Measurements from ENCODE around the gene WDR27.
"Not testable (repeated sequence)": the region's sequence is repeated elsewhere in the genome, so short reads cannot be mapped to it uniquely, and the experiment has no call there.

The WDR27 gene

DNA sequence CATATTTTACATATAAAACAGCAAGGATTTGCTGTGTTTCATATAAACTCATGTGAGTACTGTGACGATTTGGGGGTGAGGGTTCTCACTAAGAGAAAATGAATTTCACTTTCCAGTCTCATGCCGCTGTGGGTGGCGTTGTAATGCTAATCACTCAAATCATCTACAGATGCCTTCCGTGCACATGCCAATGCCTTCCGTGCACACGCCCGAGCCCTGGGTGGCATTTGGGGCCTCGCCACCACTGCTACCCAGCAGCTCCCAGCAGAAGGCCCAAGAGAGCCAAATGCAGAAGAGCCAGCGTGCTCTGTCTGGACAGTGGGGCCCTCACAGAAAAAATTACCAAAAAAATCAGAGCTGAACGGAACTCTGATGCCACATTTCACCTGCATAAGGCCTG is 53.7 kb downstream of the WDR27 start:
- DNase-seq, result no peak
- in situ Hi-C loops (cut with HindIII; ENCODE audit: low pct_ligation_motif_present, low pct_unique_long_range_greater_than_20kb, low sequenced_read_pairs), result no loop called here

DNA sequence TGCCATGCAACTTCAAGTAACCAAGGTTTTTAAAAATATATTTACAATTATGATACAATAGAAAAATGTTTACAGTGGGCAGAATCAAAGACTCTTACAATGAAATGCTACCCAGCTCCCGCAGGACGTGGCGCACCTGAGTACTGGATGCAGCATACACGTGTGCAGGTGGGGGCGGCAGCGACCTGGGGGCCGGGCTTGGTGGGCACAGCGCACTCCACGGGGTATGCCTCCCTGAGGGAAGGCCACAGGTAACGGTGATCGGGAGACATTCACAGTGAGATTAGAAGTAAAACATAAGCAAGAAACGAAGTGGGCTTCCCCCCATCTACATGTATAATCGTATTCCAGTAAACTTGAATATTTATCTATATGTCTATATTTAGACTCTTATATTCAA is 54.2 kb downstream of the WDR27 start:
- in situ Hi-C loops (cut with HindIII; ENCODE audit: low pct_ligation_motif_present, low pct_unique_long_range_greater_than_20kb, low sequenced_read_pairs), result no loop called here
- DNase-seq, result no peak

DNA sequence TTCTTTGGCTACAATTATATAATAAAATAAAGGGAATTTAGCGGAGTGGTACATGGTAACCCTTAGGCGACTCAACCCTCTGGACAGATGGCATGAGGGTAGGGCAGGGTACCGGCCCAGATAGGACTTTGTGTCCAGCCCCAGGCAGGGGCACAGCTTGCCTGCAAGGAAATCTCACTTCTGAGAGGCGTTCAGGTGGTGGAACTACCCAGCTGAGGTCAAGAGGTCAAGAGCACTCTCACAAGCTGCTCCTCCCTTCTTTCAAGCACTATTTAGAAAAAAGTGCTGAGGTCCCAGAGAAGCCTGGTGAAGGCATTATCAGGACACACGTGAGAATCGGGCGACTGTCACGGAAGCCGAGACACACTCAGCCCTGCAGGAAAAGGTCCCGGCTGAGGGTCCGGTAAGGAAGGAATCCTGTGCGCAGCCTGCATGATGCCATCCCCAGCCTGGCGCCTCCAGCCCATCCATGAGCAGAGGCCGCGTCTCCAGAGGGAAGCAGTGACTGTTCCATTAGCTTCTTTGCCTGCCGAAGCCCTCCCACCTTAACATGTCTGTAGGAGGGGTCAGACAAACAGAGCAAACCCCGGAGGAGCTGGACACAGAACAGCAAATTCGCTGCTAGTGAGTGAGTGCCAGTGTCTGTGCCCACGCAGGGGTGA is 54.8 kb downstream of the WDR27 start:
- DNase-seq, result no peak
- in situ Hi-C loops (cut with HindIII; ENCODE audit: low pct_ligation_motif_present, low pct_unique_long_range_greater_than_20kb, low sequenced_read_pairs), result no loop called here

DNA sequence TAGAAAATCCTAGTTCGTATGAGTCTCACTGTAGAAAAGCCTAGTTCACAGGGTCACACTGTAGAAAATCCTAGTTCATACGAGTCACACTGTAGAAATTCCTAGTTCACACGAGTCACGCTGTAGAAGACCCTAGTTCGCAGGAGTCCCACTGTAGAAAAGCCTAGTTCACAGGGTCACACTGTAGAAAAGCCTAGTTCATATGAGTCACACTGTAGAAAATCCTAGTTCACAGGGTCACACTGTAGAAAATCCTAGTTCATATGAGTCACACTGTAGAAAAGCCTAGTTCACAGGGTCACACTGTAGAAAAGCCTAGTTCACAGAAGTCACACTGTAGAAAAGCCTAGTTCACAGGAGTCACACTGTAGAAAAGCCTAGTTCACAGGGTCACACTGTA is 56.4 kb downstream of the WDR27 start:
- in situ Hi-C loops (cut with HindIII; ENCODE audit: low pct_ligation_motif_present, low pct_unique_long_range_greater_than_20kb, low sequenced_read_pairs); DNase-seq: not testable (repeated sequence)

DNA sequence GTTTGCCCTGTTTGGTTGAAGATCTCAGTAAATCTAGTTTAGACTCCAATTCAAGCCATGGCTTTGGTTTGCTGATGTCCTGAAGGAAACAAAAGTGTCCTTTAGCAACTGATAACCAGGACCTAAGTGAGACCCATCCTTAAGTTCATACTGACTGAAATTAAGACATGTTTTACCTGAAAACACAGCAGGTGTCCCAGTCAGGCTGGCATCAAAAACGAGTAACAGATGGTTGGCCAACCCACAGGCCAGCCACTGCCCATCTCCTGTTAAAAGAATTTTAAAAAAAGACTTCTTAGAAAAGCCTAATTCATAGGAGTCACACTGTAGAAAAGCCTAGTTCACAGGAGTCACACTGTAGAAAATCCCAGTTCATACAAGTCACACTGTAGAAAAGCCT is 58.3 kb downstream of the WDR27 start:
- no peak for DNase-seq
- in situ Hi-C loops (cut with HindIII; ENCODE audit: low pct_ligation_motif_present, low pct_unique_long_range_greater_than_20kb, low sequenced_read_pairs), result no loop called here

DNA sequence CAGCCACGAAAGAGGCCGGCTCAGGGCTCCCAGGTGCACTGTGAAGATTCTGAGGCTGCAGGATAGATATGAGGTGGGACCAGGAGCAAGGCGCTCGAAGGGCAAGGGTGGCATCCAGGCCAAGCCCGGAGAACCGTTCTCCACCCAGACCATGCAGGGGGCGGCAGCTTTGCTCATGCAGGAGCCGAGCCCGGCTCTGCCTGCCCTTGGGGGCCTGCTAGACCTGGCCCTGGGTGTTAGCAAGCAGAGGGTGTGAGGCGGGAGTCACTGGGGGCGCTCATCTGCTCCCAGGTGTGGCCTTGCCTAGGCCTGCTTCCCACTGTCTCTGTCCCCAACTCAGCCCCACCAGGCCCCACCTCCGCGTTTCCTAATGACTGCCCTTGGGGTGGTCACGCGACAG is 59.4 kb downstream of the WDR27 start:
- no peak for DNase-seq
- in situ Hi-C loops (cut with HindIII; ENCODE audit: low pct_ligation_motif_present, low pct_unique_long_range_greater_than_20kb, low sequenced_read_pairs), result no loop called here

DNA sequence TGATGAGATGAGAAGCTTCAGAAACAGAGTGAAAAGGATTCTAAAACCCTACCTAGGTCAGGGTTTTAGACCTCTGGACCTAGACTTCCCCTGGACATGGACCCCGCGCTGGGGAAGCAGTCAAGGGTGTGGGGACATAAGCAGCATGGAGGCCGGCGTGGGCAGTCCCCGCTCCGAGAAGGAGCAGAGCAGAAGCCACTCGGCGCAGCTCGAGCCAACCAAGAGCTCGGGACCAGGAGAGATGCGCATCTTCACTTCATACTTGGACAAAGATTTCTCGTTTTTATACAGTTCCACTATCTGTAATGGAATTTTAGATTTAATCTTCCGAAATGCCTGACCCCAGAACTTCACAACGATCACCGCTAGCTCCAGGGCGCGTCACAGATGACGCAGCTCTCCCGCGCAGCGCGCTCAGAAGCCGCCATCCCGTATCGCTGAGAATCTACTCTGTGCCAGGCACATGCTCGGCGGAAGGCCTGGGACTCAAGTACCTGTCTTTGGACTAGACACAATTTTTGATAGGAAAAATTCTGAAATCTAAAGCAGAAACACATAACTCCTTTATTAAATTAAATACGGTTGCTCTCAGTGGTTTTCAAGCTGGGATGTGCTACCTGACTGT is 60.3 kb downstream of the WDR27 start:
- no peak for DNase-seq
- in situ Hi-C loops (cut with HindIII; ENCODE audit: low pct_ligation_motif_present, low pct_unique_long_range_greater_than_20kb, low sequenced_read_pairs), result no loop called here

DNA sequence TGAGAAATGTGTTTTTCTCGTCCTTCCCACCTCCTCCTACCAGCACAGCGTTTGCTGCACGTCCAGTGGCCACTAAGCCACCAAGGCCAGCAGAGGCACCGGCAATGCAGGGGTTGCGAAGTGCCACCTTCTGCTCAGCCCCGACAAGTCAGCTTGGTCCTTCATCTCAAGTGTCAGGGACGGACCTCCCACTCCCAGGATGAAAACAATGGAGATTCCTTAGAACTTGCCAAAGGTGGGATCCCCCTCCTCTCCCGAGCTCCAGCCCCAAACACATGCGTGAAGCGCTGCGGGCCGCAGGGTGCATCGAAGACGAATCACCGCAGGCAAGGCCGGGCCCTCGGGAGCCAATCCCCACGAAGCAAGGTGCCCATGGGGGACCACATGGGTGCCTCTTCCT is 60.8 kb downstream of the WDR27 start:
- in situ Hi-C loops (cut with HindIII; ENCODE audit: low pct_ligation_motif_present, low pct_unique_long_range_greater_than_20kb, low sequenced_read_pairs), result no loop called here
- no peak for DNase-seq

DNA sequence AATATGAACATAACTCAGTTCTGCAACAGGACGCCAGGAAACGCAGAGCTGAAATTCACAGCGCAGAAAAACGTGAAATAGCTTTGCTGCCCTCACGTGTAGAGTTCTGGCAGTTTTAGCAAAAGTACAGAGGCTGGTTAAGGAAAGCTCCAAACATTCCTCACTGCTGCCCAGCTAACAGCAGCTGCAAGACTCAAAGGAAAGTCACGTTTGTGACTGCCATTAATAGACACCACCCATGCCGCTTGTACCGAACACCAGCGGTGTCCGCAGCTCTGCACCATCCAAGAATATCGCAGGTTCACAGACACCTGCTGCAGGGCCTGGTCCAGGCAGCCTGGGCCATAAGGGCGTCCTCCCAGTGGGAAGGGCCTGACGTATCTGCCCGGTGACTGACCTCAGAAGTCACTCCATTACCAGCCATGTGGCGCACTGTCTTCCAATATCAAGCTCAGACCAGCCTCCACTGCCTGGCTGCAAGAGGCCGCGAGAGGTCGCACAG is 61.4 kb downstream of the WDR27 start:
- in situ Hi-C loops (cut with HindIII; ENCODE audit: low pct_ligation_motif_present, low pct_unique_long_range_greater_than_20kb, low sequenced_read_pairs), result no loop called here
- no peak for DNase-seq

DNA sequence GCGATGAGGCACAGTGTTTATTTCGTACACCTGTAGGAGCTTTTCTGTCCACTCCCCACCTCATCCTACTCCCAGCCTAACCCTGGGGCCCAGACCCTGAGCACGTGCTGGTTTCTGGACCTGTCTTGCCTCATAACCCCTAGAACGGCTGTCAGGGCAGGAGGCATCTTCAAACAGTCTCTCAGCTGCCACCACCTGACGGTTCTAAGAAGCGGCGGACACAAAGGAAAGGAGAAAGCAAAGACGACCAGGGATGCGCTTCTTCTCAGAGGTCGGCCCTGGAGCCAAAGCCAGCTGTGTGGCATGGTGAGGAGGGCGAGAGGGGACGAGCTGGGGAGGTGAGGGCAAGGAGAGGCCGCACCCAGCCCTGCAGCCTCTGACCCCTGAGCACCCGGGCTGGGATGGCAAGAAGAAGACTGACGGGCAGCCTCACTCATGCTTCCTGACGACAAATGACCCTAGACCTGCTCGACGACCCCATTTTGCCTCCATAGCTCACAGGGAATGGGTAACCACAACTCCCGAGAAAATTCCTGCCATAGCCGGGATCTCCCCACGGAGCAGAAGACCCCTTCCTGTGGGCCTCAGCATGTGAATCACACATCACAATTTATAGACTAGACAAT is 62.1 kb downstream of the WDR27 start:
- in situ Hi-C loops (cut with HindIII; ENCODE audit: low pct_ligation_motif_present, low pct_unique_long_range_greater_than_20kb, low sequenced_read_pairs), result no loop called here
- no peak for DNase-seq

DNA sequence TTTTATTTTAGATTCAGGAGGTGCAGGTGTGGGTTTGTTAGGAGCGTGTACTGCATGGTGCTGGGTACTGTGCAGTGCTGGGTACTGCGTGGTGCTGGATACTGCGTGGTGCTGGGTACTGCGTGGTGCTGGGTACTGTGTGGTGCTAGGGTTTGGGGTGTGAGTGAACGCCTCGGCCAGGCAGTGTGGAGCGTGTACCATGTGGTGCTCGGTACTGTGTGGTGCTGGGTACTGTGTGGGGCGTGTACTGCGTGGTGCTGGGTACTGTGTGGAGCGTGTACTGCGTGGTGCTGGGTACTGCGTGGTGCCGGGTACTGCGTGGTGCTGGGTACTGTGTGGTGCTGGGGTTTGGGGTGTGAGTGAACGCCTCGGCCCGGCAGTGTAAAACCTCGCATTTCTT is 62.9 kb downstream of the WDR27 start:
- no peak for DNase-seq
- in situ Hi-C loops (cut with HindIII; ENCODE audit: low pct_ligation_motif_present, low pct_unique_long_range_greater_than_20kb, low sequenced_read_pairs), result no loop called here

DNA sequence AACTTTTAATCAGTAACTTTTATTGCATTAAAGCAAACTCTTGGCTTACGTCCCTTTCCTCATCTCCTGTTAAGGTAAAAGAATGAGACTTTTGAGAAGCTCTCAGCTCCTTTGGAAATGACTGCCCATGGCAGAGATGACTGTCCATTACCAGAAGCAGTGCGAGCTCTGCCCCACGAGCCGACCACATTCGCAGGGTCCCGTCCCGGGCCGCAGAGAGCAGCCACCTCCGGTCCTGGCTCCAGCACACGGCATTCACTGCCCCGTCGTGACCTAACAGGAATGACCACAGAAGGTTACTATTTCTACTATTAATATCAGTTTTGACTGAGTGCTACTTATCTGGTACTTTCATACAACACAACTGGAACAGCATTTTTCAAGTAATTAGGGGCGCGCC is 63.4 kb downstream of the WDR27 start:
- DNase-seq, result no peak
- in situ Hi-C loops (cut with HindIII; ENCODE audit: low pct_ligation_motif_present, low pct_unique_long_range_greater_than_20kb, low sequenced_read_pairs), result no loop called here

DNA sequence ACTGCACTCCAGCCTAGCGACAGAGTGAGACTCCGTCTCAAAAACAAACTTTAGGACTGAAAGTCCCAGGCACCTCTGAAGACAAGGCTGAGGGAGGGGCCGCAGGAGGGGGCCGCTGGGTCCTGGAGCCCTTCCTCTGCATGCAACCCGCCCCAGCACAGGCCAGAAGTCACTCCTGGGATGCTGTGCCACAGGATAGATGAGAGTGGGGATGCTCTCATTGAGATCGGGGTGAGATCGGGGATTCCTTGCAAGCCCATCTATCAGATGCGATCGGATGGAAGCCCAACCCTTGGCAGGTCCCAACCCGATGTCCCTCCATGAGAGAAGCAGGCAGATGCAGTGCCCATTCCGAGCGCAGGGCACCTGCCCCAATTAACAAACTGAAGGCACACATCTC is 66.5 kb downstream of the WDR27 start:
- in situ Hi-C loops (cut with HindIII; ENCODE audit: low pct_ligation_motif_present, low pct_unique_long_range_greater_than_20kb, low sequenced_read_pairs), result no loop called here

DNA sequence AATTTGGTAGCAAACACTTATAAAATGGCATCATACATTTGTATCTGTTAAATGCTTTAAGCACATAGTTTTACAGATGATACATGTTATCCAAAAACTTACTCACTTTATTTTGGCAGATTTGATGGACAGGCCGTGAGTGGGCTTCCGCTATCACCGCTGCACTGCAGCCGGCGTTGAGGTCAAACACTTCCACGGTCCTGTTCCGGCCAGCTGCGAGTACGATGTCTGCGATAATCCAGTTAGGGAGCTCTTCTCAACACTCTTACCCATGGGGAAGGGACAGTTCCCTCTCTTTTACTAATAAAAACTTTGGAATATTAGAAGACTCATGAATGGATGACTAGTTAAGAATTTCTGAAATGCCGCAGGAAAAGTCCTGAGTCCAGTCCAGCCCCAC is 69.0 kb downstream of the WDR27 start:
- DNase-seq, result no peak
- in situ Hi-C loops (cut with HindIII; ENCODE audit: low pct_ligation_motif_present, low pct_unique_long_range_greater_than_20kb, low sequenced_read_pairs), result no loop called here

More for the DNA sequence above, 66.5 kb downstream of the WDR27 start:
- DNase-seq, result no peak

DNA sequence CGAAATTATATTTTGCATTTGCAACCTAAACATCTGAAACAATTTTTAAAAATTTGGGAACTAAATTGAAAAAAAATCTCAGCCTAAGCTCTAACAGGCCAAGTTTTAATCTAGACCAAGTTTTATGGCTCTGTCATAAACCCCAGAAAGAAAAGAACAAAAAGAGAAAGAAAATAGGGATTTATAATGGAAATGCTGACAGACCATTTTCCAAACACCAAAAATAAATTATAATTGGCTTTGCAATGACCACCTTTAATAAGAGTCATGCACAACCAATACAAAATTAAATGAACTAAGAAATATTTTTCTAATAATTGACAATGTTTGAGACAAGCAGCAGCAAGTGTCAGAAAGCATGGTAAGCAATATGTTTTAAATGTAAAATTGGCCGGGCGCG is 72.6 kb downstream of the WDR27 start:
- no peak for DNase-seq
- in situ Hi-C loops (cut with HindIII; ENCODE audit: low pct_ligation_motif_present, low pct_unique_long_range_greater_than_20kb, low sequenced_read_pairs), result no loop called here

DNA sequence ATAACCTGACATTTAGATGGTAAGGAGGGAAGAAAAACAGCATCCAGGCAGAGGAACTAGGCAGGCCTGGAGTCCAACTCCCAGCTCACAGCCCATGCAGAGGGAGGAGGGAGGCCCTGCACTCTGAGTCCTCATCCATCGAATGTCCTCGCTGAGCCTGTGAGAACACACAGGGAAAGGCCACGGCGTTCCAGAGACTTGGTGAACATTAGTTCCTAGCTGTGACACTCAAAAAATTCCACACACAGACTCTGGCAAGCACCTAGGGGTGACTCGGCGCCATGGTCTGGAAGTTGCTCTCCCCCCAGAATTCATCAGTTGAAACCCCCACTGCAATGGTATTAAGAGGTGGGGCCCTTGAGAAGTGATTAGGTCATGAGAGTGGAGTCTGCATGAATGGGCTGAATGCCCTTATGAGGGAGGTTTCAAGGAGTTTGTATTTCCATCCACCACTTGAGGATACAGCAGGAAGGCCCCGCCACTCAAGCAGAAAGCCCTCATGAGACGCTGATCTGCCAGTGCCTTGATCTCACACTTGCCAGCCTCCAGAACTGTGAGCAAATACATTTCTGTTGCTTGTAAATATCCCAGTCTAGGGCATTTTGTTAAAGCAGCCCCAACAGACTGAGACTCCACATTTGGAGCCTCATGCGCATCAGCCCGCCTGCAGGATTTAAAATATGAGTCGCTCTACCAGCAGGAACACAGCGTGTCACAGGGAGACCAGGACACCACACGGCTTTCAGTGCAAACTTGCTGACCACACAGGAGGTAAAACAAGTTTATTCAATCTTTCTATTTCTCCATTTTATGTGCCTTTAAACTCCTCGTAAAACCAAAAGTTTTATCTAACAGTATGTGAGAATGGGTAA is 73.9 kb downstream of the WDR27 start:
- DNase-seq, result no peak
- in situ Hi-C loops (cut with HindIII; ENCODE audit: low pct_ligation_motif_present, low pct_unique_long_range_greater_than_20kb, low sequenced_read_pairs), result no loop called here

DNA sequence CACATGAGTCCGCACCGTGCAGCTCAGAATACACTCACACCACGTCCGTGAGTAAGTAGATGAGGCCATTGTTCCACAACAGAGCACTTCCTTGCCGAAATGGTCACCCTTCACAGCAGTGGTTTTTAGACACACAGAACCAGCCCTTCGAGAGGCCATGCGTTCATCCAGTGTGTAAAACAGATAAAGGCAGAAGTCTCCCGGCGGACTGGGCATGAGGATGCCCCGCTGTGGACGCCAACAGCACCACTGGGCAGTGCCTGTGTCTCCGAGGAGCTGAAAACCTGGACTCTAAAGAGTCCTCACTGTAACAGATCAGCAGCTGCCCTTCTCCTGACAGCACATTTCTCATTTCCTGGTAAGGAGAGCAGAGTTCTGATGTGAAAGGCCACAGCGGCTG is 75.2 kb downstream of the WDR27 start:
- in situ Hi-C loops (cut with HindIII; ENCODE audit: low pct_ligation_motif_present, low pct_unique_long_range_greater_than_20kb, low sequenced_read_pairs), result no loop called here
- DNase-seq, result no peak

DNA sequence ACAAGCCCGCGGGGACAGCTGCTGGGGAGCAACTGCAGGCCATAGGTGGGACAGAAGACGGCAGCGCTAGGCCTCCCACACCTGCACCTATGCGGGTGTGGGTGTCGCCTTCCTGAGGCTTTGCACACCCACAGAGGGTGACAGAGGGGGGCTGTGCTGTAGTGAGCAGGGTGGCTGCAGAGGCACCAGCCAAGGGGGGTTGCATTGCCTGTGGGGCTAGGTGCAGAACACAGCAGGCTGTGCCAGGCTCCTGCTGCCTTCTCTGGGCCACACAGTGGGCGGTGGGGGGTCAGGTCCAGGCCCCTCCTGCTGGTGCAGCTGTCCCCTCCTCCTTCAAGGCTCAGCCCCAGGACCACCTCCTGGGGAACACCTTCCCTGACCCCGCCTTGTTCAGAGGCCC is 75.7 kb downstream of the WDR27 start:
- DNase-seq, result no peak
- in situ Hi-C loops (cut with HindIII; ENCODE audit: low pct_ligation_motif_present, low pct_unique_long_range_greater_than_20kb, low sequenced_read_pairs), result no loop called here

DNA sequence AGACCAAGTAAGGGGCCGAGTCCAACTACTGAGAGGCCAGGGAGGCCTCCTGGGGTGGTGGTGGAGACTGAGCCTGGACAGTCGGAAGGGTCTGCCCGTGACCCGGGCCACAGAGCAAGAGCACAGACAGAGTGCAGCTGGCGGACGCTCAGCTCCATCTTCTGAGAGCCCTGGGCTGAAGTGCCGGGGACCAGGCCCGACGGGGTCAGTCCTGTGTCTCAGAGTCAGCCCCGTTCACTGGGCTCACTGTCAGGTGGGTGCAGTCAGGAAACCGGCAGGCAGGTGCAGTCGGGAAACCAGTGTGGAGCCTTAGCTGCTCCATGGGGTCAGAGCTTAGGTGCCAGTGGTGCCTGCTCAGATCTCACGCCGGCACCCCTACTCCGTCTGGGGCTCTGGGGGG is 76.5 kb downstream of the WDR27 start:
- in situ Hi-C loops (cut with HindIII; ENCODE audit: low pct_ligation_motif_present, low pct_unique_long_range_greater_than_20kb, low sequenced_read_pairs), result no loop called here
- no peak for DNase-seq

Data from ACHN (cell line).